Measurements from ENCODE around the gene EZR. TPM values are rescaled to one million over a fixed set of nuclear protein-coding genes. Genes with fewer than 3 reads are reported as not detected.

The EZR gene
- total RNA-seq, 1 experiment from 2014 or later, result 375 TPM

DNA sequence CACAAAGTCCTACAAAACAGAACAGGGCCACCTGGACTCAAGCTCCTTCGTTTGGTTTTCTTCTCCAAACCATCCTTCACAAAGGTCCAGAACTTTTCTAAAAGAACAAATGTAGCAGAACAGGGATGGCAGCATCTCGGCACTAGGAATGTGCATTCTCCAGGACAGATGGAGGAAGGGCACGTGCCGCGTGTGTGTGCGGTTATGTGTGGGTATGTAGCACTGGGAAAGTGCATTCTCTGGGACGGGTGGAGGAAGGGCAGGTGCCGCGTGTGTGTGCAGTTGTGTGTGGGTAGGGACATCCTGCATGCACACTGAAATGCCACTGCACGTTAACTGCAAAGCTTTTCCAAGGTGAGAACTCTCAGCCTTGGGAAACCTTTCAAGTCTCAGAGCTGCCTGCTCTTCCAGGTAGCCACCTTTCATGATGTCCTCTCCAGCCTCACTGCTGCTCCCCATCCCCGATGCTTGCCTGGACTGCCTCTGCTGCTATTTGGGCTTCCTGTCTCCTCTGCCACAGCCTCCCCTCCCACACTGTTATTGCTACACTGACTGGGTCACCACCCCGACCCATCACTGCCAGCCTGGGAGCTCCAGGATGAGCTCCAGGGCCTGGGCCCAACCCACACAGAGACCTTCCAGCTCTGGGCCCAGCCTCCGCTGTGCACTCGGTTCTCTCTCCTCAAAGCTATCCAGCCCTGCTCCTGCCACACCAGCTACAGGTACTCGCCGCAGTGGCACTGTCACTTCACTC lies 47.6 kb downstream of the EZR start:
- Histone ChIP-seq H3K4me1 (ENCODE audit: insufficient read depth, low read length) (no peaks in the 10 kb centered on the region), H3K27ac (ENCODE audit: insufficient read length, low read depth, low read length) (no peak overlapping the region), H3T11ph (ENCODE audit: low read length) (no peak overlapping the region), H3K56ac (ENCODE audit: insufficient read length, low read depth, low read length) (no peak overlapping the region), H2BK12ac (ENCODE audit: insufficient read length, low read depth, low read length) (no peak overlapping the region), H3K14ac (ENCODE audit: insufficient read depth, low read length) (no peak overlapping the region), H4K91ac (ENCODE audit: insufficient read length, low read depth, low read length) (no peak overlapping the region), H3K18ac (ENCODE audit: insufficient read length, low read depth, low read length) (no peak overlapping the region), H2BK120ac (ENCODE audit: low read depth, low read length, poor library complexity, severe bottlenecking) (no peak overlapping the region), H2BK5ac (ENCODE audit: insufficient read length, low read length) (no peak overlapping the region), H2BK20ac (ENCODE audit: low read depth, low read length, poor library complexity, severe bottlenecking) (no peak overlapping the region), H3K23me2 (ENCODE audit: insufficient read length, low read depth, low read length, poor library complexity, severe bottlenecking) (no peaks in the 10 kb centered on the region), H3K4ac (ENCODE audit: low read depth, low read length) (no peak overlapping the region), H4K20me1 (ENCODE audit: control insufficient read depth, insufficient read depth, insufficient read length) (no peaks in the 10 kb centered on the region), H4K8ac (replicated peaks; ENCODE audit: insufficient read length, low read depth, low read length) (no peak overlapping the region), H4K5ac (ENCODE audit: insufficient read length, low read depth, low read length) (no peak overlapping the region), H2BK15ac (ENCODE audit: low read depth, low read length) (no peak overlapping the region), H3K9ac (ENCODE audit: extremely low read depth, insufficient read length, low read length) (no peak overlapping the region), H2AFZ (ENCODE audit: low read length) (no peak overlapping the region), H3K23ac (ENCODE audit: insufficient read length, low read depth, low read length) (no peak overlapping the region), H3K79me2 (ENCODE audit: insufficient read depth, low read length) (no peaks in the 10 kb centered on the region), H2AK5ac (ENCODE audit: insufficient read length, low read length) (no peak overlapping the region), H3K9me3 (ENCODE audit: control insufficient read depth, low read depth, low read length) (no peaks in the 10 kb centered on the region), H3K79me1 (ENCODE audit: insufficient read depth, low read depth, low read length, poor library complexity, severe bottlenecking) (no peaks in the 10 kb centered on the region), H3K4me2 (ENCODE audit: insufficient read depth, insufficient read length, low read length) (no peak overlapping the region), H3K27me3 (ENCODE audit: insufficient read depth, low read length) (no peaks in the 10 kb centered on the region)
- no peak for DNase-seq
- no peak for TF ChIP-seq CTCF (conservative IDR thresholded peaks at IDR 0.05)
- no CpG with 5 or more reads among the region's 16 CpGs for WGBS (ENCODE audit: extremely low coverage, insufficient read length, low lambda C conversion rate)
- Mint-ChIP-seq H3K4me1 (peaks cover 13 to 18% of the 10 kb centered on the region in 2 experiments), H3K27ac (peak overlapping the region; percentile 22 to 85 (median 82); a peak in 6 of 7 replicates), H3K27me3 (ENCODE audit: low read depth) (no peaks in the 10 kb centered on the region; the same call in none of the 2 replicates), H3K36me3 (ENCODE audit: insufficient read depth in 1 of 3, low read depth in 3 of 3) (peaks cover 68 to 100% (median 94%) of the 10 kb centered on the region in 3 experiments), H3K4me3 (no peak overlapping the region; a peak in 1 of 5 replicates), H3K9me3 (no peaks in the 10 kb centered on the region)
